ENCODE measurements around the gene FAM20A. TPM values are rescaled to one million over a fixed set of nuclear protein-coding genes. Genes with fewer than 3 reads are reported as not detected.

The FAM20A gene
- total RNA-seq, 1 experiment from 2014 or later, result not detected

GRCh38 chr17:68602289-68602688 lies 1.1 kb upstream of the FAM20A start:
- Histone ChIP-seq H4K20me1 (ENCODE audit: insufficient read depth) (no peaks in the 10 kb centered on the region), H3K9me3 (ENCODE audit: control insufficient read depth in 1 of 2, insufficient read depth in 1 of 2, low read depth in 1 of 2, low read length in 2 of 2) (peaks cover 2 to 5% of the 10 kb centered on the region in 2 experiments; a peak in 2 of 4 replicates), H3K36me3 (ENCODE audit: control insufficient read depth in 1 of 2, insufficient read depth in 2 of 2, low read length in 2 of 2) (no peaks in the 10 kb centered on the region), H3K4me3 (replicated peaks in 1 of 2; ENCODE audit: low read depth in 1 of 2, low read length in 2 of 2) (no peak overlapping the region), H3K9ac (ENCODE audit: low read length) (no peak overlapping the region), H3K9me2 (ENCODE audit: insufficient read depth) (no peaks in the 10 kb centered on the region), H3K4me1 (ENCODE audit: control insufficient read depth in 1 of 2, insufficient read depth in 2 of 2, low read length in 2 of 2) (no peaks in the 10 kb centered on the region), H3K27me3 (ENCODE audit: insufficient read depth, low read length) (no peaks in the 10 kb centered on the region), H3K27ac (ENCODE audit: low read depth, low read length) (no peak overlapping the region), H3K4me2 (ENCODE audit: low read length) (no peak overlapping the region), H3K79me2 (ENCODE audit: insufficient read depth, low read length) (no peaks in the 10 kb centered on the region), H2AFZ (ENCODE audit: low read depth, low read length, poor library complexity, severe bottlenecking) (no peak overlapping the region)
- ChIA-PET CTCF (no interaction called here), POLR2A (no interaction called here), RAD21 (ENCODE audit: low non-redundant PET in 1 of 2, low total read pairs in 2 of 2, uncharacterized antibody in 2 of 2, unreplicated experiment in 2 of 2) (no interaction called here)
- TF ChIP-seq ZBTB33 (IDR thresholded peaks at IDR 0.05; ENCODE audit: extremely low read depth, insufficient replicate concordance, low read length) (no peak), POLR2AphosphoS5 (IDR thresholded peaks at IDR 0.05; ENCODE audit: low read depth, low read length) (no peak), YY1 (IDR thresholded peaks at IDR 0.05; ENCODE audit: extremely low read depth, insufficient replicate concordance, low read depth, low read length) (no peak), SIN3A (IDR thresholded peaks at IDR 0.05; ENCODE audit: low read depth) (no peak), POLR2A (IDR thresholded peaks at IDR 0.05; ENCODE audit: borderline replicate concordance, extremely low read depth, insufficient read depth, insufficient read length) (no peak), SP1 (IDR thresholded peaks at IDR 0.05; ENCODE audit: low read depth) (no peak), FOSL1 (IDR thresholded peaks at IDR 0.05; ENCODE audit: low read depth) (no peak), CTCF (IDR thresholded peaks at IDR 0.05 in 2 of 3, conservative IDR thresholded peaks at IDR 0.05 in 1 of 3; ENCODE audit: borderline replicate concordance in 1 of 3, insufficient read depth in 1 of 3, low read depth in 2 of 3, low read length in 2 of 3) (no peak), RAD21 (IDR thresholded peaks at IDR 0.05; ENCODE audit: low read depth) (no peak), MAX (IDR thresholded peaks at IDR 0.05) (no peak)
- TF ChIP-seq, protein P1, sequence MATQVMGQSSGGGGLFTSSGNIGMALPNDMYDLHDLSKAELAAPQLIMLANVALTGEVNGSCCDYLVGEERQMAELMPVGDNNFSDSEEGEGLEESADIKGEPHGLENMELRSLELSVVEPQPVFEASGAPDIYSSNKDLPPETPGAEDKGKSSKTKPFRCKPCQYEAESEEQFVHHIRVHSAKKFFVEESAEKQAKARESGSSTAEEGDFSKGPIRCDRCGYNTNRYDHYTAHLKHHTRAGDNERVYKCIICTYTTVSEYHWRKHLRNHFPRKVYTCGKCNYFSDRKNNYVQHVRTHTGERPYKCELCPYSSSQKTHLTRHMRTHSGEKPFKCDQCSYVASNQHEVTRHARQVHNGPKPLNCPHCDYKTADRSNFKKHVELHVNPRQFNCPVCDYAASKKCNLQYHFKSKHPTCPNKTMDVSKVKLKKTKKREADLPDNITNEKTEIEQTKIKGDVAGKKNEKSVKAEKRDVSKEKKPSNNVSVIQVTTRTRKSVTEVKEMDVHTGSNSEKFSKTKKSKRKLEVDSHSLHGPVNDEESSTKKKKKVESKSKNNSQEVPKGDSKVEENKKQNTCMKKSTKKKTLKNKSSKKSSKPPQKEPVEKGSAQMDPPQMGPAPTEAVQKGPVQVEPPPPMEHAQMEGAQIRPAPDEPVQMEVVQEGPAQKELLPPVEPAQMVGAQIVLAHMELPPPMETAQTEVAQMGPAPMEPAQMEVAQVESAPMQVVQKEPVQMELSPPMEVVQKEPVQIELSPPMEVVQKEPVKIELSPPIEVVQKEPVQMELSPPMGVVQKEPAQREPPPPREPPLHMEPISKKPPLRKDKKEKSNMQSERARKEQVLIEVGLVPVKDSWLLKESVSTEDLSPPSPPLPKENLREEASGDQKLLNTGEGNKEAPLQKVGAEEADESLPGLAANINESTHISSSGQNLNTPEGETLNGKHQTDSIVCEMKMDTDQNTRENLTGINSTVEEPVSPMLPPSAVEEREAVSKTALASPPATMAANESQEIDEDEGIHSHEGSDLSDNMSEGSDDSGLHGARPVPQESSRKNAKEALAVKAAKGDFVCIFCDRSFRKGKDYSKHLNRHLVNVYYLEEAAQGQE (IDR thresholded peaks at IDR 0.05; ENCODE audit: low read depth), result no peak
- intact Hi-C loops (cut with micrococcal nuclease), result no loop called here
- no peak for DNase-seq (ENCODE audit: low read depth, low spot score)
- no TSS peak for BruUV-seq (replicated peaks)
- ATAC-seq, result no peak

All from HCT116 (cell line).